ENCODE results near the gene GRID2. TPM values are rescaled to one million over a fixed set of nuclear protein-coding genes. Genes with fewer than 3 reads are reported as not detected.

GRID2 gene
- total RNA-seq, 1 donor from 2014 or later, result not detected

DNA sequence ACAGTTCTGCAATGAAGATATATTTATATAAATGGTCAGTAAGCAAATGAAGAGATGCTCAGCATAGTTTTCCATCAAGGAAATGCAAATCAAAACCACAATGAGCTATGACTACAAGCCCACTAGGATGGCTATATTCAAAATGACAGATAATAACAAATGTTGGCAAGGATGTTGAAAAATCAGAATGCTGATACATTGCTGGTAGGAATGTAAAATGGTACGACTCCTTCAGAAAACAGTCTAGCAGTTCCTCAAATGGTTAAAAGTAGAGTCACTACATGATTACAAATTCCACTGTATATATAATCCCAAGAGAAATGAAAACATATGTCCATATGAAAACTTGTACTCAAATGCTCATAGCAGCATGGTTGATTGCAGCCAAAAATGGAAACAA is 1099.8 kb downstream of the GRID2 start:
- Mint-ChIP-seq H3K27ac (ENCODE audit: unreplicated experiment) (no peak overlapping the region), H3K4me3 (ENCODE audit: unreplicated experiment) (no peak overlapping the region)

DNA sequence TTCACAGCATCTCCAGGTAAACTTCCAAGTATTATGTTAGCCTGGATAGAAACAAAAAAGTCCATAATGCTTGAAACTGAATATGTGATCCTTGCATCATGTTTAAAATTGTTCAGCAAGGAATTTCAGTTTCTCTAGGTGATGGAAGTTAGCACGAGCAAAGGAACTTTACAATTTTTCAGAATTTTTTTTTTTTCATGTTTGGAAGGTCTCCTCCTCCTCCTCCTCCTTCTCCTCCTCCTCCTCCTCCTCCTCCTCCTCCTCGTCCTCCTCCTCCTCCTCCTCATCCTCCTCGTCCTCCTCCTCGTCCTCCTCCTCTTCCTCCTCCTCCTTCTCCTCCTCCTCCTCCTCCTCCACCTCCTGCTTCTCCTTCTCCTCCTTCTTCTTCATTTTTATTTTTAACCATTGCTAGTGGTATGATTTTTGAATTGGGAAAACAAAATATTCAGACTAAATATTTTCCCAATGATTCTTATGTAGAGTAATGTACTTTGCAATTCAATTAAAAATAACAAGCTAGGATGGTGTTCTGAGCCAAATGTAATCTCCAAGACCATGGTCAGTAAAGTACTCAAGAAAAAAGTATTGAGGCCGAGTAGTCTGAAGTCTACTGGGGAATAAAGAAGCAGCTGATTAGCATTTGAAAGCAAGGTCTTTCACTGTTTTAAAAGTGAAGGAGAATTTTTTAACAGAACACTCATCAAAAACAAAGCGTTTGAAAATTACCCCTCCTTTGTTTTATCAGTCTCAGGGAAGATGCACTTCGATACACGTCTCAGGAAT is 1103.9 kb downstream of the GRID2 start:
- no peak overlapping the region for H3K27ac Mint-ChIP-seq (ENCODE audit: unreplicated experiment)
- no peaks in the 10 kb centered on the region for H3K27me3 Mint-ChIP-seq (ENCODE audit: unreplicated experiment)
- DNase-seq (ENCODE audit: extremely low spot score, unreplicated experiment), result no peak
- no peaks in the 10 kb centered on the region for H3K36me3 Mint-ChIP-seq (ENCODE audit: unreplicated experiment)
- TF ChIP-seq, protein P1, sequence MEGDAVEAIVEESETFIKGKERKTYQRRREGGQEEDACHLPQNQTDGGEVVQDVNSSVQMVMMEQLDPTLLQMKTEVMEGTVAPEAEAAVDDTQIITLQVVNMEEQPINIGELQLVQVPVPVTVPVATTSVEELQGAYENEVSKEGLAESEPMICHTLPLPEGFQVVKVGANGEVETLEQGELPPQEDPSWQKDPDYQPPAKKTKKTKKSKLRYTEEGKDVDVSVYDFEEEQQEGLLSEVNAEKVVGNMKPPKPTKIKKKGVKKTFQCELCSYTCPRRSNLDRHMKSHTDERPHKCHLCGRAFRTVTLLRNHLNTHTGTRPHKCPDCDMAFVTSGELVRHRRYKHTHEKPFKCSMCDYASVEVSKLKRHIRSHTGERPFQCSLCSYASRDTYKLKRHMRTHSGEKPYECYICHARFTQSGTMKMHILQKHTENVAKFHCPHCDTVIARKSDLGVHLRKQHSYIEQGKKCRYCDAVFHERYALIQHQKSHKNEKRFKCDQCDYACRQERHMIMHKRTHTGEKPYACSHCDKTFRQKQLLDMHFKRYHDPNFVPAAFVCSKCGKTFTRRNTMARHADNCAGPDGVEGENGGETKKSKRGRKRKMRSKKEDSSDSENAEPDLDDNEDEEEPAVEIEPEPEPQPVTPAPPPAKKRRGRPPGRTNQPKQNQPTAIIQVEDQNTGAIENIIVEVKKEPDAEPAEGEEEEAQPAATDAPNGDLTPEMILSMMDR (IDR thresholded peaks at IDR 0.05), result no peak
- H3K9me3 Mint-ChIP-seq (ENCODE audit: unreplicated experiment), result no peaks in the 10 kb centered on the region
- H3K4me3 Mint-ChIP-seq (ENCODE audit: unreplicated experiment), result no peak overlapping the region
- H3K4me1 Mint-ChIP-seq (ENCODE audit: unreplicated experiment), result no peaks in the 10 kb centered on the region

More for the DNA sequence above, 1099.8 kb downstream of the GRID2 start:
- no peak for DNase-seq (ENCODE audit: extremely low spot score, unreplicated experiment)
- H3K27me3 Mint-ChIP-seq (ENCODE audit: unreplicated experiment), result no peaks in the 10 kb centered on the region
- TF ChIP-seq, protein P1 (IDR thresholded peaks at IDR 0.05), result no peak
- no peaks in the 10 kb centered on the region for H3K4me1 Mint-ChIP-seq (ENCODE audit: unreplicated experiment)
- no peaks in the 10 kb centered on the region for H3K36me3 Mint-ChIP-seq (ENCODE audit: unreplicated experiment)
- H3K9me3 Mint-ChIP-seq (ENCODE audit: unreplicated experiment), result peaks cover 7% of the 10 kb centered on the region

DNA sequence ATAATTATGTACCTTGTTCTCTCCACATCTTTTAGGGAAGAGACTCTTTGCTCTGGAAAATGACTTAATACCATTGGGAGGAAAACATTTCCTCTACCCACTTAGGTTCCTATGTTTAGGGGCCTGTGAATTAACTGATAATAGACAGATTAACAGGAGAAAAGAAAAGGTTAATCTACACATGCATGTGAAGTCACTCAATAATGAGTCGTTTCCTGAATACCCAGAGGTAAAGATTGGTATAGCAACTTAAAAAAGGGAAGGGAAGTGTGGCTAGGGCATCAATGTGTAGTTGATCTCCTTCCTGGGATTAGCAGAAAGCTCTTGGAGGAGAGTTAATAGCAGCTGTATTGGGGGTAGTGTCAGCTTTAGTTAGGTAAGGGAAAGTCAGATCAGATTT is 1105.3 kb downstream of the GRID2 start:
- Mint-ChIP-seq H3K27me3 (ENCODE audit: unreplicated experiment) (no peaks in the 10 kb centered on the region), H3K9me3 (ENCODE audit: unreplicated experiment) (no peaks in the 10 kb centered on the region), H3K4me1 (ENCODE audit: unreplicated experiment) (no peaks in the 10 kb centered on the region), H3K27ac (ENCODE audit: unreplicated experiment) (no peak overlapping the region), H3K4me3 (ENCODE audit: unreplicated experiment) (no peak overlapping the region), H3K36me3 (ENCODE audit: unreplicated experiment) (no peaks in the 10 kb centered on the region)
- DNase-seq (ENCODE audit: extremely low spot score, unreplicated experiment), result no peak
- TF ChIP-seq, protein P1 (IDR thresholded peaks at IDR 0.05), result no peak

DNA sequence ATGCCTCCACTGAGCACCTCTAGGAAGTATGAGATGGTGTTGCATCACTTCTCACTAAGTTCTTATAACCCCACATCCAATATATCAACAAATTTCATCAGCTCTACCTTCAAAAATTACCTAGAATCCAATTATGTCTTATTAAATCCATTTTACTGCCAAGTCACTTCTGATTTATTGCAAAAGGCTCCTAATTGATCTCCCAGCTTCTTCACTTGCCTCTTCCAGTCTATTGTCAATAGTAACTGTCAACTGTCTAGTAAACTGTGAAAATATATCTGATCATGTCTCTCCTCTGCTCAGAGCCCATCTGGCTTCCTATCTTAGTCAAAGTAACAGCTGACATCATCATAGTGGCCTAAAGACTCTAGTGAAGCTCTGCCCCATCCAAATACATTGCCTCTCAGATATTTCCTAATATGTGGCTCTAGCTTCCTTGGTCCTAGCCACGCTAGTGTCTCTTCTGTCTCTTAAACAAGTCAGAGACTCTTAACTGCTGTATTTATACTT is 1110.3 kb downstream of the GRID2 start:
- no peak for DNase-seq (ENCODE audit: extremely low spot score, unreplicated experiment)
- Mint-ChIP-seq H3K4me1 (ENCODE audit: unreplicated experiment) (peaks cover 2% of the 10 kb centered on the region), H3K9me3 (ENCODE audit: unreplicated experiment) (no peaks in the 10 kb centered on the region), H3K27me3 (ENCODE audit: unreplicated experiment) (no peaks in the 10 kb centered on the region), H3K4me3 (ENCODE audit: unreplicated experiment) (no peak overlapping the region), H3K36me3 (ENCODE audit: unreplicated experiment) (no peaks in the 10 kb centered on the region), H3K27ac (ENCODE audit: unreplicated experiment) (no peak overlapping the region)
- TF ChIP-seq, protein P1 (IDR thresholded peaks at IDR 0.05), result no peak

DNA sequence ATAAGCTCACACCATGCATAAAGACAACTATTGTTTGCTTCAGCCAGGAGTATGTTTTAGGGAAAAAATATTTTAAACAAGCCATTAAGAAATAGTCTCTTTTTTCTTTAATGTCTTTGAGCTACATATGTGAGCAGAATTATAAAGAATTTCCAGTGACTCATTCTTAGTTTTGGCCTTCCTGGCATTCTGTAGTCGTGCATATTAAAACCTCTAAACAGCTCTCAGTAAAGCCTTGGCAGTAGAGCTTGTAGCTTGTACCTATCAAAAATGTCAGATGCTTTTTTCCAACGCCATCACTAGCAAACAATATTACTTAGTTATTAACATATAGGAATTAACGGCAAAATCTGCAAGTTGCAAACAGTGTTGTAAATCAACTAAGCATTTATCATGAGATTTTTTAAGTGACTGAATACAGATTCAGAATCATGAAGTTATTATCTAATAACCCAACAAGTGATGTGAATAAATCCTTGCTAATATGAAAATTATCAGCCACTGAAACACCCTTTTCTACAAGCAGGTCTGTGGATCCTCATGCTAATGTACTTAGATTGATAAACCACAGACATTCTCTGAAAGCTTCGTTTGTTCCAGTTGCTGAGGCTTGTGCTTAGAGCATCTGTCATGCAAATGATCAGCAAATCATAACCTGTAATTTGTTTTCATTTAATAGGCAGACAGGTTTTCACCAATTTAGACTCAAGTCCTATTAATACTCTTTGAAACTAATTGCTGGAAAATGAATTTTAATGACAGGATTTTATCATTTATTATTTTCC is 1112.8 kb downstream of the GRID2 start:
- TF ChIP-seq, protein P1 (IDR thresholded peaks at IDR 0.05), result no peak
- H3K27ac Mint-ChIP-seq (ENCODE audit: unreplicated experiment), result no peak overlapping the region
- H3K27me3 Mint-ChIP-seq (ENCODE audit: unreplicated experiment), result no peaks in the 10 kb centered on the region
- no peaks in the 10 kb centered on the region for H3K9me3 Mint-ChIP-seq (ENCODE audit: unreplicated experiment)
- no peaks in the 10 kb centered on the region for H3K36me3 Mint-ChIP-seq (ENCODE audit: unreplicated experiment)
- H3K4me1 Mint-ChIP-seq (ENCODE audit: unreplicated experiment), result peaks cover 2% of the 10 kb centered on the region
- no peak for DNase-seq (ENCODE audit: extremely low spot score, unreplicated experiment)
- H3K4me3 Mint-ChIP-seq (ENCODE audit: unreplicated experiment), result no peak overlapping the region
